GM12801 (cell line): Measurements from ENCODE around the gene CNTN2.

Experiments used
- TF ChIP-seq, protein P1 (sequence below): IDR thresholded peaks from one replicate; pipeline ENCODE4 v1.5.1; 2011; ENCODE audit warnings: control low read depth; ENCODE audit not compliant: insufficient read length; ENCODE audit errors: extremely low read depth

Gene CNTN2

GRCh38 chr1:205025239-205025638, 17.8 kb upstream of the CNTN2 start:
- TF ChIP-seq, protein P1, sequence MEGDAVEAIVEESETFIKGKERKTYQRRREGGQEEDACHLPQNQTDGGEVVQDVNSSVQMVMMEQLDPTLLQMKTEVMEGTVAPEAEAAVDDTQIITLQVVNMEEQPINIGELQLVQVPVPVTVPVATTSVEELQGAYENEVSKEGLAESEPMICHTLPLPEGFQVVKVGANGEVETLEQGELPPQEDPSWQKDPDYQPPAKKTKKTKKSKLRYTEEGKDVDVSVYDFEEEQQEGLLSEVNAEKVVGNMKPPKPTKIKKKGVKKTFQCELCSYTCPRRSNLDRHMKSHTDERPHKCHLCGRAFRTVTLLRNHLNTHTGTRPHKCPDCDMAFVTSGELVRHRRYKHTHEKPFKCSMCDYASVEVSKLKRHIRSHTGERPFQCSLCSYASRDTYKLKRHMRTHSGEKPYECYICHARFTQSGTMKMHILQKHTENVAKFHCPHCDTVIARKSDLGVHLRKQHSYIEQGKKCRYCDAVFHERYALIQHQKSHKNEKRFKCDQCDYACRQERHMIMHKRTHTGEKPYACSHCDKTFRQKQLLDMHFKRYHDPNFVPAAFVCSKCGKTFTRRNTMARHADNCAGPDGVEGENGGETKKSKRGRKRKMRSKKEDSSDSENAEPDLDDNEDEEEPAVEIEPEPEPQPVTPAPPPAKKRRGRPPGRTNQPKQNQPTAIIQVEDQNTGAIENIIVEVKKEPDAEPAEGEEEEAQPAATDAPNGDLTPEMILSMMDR, result no peak

- TF ChIP-seq, protein P1, result no peak
Measured at GRCh38 chr1:205026181-205026580, 16.8 kb upstream of the CNTN2 start.

- TF ChIP-seq, protein P1, result no peak
Measured at GRCh38 chr1:205028390-205028789, 14.6 kb upstream of the CNTN2 start.

DNA sequence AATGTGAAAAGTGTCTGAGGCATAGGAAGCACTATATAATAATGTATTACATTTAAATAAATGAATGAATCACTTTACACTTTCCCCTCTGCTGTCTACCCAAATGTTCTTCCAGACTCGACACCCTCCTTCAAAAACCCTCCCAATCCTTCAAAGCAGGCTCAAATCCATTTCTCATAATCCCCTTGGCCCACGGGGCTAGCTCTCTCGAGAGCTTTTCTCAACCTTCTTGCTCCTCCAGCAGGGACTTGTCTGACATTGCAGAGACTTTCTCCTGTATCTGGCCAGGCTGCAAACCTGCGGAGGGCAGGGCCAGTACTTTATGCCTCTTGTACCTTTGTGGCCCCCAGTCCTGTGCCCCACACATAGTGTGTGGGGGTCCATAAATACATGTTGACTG, 14.1 kb upstream of the CNTN2 start:
- TF ChIP-seq, protein P1, result no peak

GRCh38 chr1:205030241-205030640, 12.8 kb upstream of the CNTN2 start:
- TF ChIP-seq, protein P1, result no peak

DNA sequence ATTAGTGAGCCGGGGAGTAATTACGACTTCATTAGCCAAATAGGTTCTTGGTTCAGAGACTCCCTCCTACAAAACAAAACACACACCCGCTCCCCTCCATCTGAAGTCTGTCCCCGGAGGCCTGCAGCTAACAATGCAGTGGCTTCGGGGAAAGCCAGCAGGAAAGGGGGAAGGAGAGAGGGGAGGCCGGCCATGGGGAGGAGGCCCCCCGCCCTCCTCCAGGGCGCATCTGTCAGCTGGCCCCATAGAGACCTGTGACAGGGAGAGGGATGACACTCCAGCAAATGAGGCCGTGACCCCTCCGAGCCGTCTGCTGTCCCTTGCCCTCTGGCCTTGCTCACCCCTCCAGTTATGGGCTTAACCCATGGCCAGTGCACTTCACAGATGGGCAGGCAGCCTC, 12.1 kb upstream of the CNTN2 start:
- TF ChIP-seq, protein P1, result no peak

- TF ChIP-seq, protein P1, result no peak
Measured at GRCh38 chr1:205032508-205032907, 10.5 kb upstream of the CNTN2 start.

- TF ChIP-seq, protein P1, result no peak
Measured at GRCh38 chr1:205037539-205037938, 5.5 kb upstream of the CNTN2 start.
